ENCODE data around the gene TTN.

- TF ChIP-seq POLR2A (IDR thresholded peaks at IDR 0.05; ENCODE audit: low read depth, low read length) = no peak
- no peak for TF ChIP-seq POLR2AphosphoS5 (IDR thresholded peaks at IDR 0.05; ENCODE audit: low read depth, low read length)
These were observed 117.4 kb downstream of the TTN start for GRCh38 chr2:178689808-178690207.
